ENCODE data around the gene CBL.

- TF ChIP-seq, protein P1, sequence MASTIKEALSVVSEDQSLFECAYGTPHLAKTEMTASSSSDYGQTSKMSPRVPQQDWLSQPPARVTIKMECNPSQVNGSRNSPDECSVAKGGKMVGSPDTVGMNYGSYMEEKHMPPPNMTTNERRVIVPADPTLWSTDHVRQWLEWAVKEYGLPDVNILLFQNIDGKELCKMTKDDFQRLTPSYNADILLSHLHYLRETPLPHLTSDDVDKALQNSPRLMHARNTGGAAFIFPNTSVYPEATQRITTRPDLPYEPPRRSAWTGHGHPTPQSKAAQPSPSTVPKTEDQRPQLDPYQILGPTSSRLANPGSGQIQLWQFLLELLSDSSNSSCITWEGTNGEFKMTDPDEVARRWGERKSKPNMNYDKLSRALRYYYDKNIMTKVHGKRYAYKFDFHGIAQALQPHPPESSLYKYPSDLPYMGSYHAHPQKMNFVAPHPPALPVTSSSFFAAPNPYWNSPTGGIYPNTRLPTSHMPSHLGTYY (CRISPR knock-in tag; IDR thresholded peaks at IDR 0.05) = no peak
- TF ChIP-seq, protein P2, sequence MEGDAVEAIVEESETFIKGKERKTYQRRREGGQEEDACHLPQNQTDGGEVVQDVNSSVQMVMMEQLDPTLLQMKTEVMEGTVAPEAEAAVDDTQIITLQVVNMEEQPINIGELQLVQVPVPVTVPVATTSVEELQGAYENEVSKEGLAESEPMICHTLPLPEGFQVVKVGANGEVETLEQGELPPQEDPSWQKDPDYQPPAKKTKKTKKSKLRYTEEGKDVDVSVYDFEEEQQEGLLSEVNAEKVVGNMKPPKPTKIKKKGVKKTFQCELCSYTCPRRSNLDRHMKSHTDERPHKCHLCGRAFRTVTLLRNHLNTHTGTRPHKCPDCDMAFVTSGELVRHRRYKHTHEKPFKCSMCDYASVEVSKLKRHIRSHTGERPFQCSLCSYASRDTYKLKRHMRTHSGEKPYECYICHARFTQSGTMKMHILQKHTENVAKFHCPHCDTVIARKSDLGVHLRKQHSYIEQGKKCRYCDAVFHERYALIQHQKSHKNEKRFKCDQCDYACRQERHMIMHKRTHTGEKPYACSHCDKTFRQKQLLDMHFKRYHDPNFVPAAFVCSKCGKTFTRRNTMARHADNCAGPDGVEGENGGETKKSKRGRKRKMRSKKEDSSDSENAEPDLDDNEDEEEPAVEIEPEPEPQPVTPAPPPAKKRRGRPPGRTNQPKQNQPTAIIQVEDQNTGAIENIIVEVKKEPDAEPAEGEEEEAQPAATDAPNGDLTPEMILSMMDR (IDR thresholded peaks at IDR 0.05) = no peak
- TF ChIP-seq GTF2I (CRISPR knock-in tag; conservative IDR thresholded peaks at IDR 0.05) = no peak
- TF ChIP-seq TP53 (CRISPR knock-in tag; IDR thresholded peaks at IDR 0.05) = no peak
- no peak for TF ChIP-seq ETV6 (CRISPR knock-in tag; IDR thresholded peaks at IDR 0.05)
- no peak for TF ChIP-seq FOXP4 (CRISPR knock-in tag; IDR thresholded peaks at IDR 0.05)
- no peak for TF ChIP-seq JUN (CRISPR knock-in tag; IDR thresholded peaks at IDR 0.05)
- TF ChIP-seq, protein P3, sequence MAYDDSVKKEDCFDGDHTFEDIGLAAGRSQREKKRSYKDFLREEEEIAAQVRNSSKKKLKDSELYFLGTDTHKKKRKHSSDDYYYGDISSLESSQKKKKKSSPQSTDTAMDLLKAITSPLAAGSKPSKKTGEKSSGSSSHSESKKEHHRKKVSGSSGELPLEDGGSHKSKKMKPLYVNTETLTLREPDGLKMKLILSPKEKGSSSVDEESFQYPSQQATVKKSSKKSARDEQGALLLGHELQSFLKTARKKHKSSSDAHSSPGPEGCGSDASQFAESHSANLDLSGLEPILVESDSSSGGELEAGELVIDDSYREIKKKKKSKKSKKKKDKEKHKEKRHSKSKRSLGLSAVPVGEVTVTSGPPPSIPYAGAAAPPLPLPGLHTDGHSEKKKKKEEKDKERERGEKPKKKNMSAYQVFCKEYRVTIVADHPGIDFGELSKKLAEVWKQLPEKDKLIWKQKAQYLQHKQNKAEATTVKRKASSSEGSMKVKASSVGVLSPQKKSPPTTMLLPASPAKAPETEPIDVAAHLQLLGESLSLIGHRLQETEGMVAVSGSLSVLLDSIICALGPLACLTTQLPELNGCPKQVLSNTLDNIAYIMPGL (CRISPR knock-in tag; IDR thresholded peaks at IDR 0.05) = no peak; the same call in 1 of the 2 replicates
Observed at GRCh38 chr11:119169282-119169719, 36.8 kb upstream of the CBL start.
